WI38 (cell line): ENCODE data around the gene MEGF6.

Experiments
- H3K4me3 ChIP-seq: 2 replicates; pipeline ENCODE4 v1.5.1; 2011; ENCODE audit warnings: low read depth, mild to moderate bottlenecking, control low read depth, low read length
- TF ChIP-seq, protein P1 (sequence below): IDR thresholded peaks from 2 replicates; pipeline ENCODE4 v1.5.1; 2012; ENCODE audit warnings: low read depth, mild to moderate bottlenecking, control low read depth, low read length

The MEGF6 gene, protein sequence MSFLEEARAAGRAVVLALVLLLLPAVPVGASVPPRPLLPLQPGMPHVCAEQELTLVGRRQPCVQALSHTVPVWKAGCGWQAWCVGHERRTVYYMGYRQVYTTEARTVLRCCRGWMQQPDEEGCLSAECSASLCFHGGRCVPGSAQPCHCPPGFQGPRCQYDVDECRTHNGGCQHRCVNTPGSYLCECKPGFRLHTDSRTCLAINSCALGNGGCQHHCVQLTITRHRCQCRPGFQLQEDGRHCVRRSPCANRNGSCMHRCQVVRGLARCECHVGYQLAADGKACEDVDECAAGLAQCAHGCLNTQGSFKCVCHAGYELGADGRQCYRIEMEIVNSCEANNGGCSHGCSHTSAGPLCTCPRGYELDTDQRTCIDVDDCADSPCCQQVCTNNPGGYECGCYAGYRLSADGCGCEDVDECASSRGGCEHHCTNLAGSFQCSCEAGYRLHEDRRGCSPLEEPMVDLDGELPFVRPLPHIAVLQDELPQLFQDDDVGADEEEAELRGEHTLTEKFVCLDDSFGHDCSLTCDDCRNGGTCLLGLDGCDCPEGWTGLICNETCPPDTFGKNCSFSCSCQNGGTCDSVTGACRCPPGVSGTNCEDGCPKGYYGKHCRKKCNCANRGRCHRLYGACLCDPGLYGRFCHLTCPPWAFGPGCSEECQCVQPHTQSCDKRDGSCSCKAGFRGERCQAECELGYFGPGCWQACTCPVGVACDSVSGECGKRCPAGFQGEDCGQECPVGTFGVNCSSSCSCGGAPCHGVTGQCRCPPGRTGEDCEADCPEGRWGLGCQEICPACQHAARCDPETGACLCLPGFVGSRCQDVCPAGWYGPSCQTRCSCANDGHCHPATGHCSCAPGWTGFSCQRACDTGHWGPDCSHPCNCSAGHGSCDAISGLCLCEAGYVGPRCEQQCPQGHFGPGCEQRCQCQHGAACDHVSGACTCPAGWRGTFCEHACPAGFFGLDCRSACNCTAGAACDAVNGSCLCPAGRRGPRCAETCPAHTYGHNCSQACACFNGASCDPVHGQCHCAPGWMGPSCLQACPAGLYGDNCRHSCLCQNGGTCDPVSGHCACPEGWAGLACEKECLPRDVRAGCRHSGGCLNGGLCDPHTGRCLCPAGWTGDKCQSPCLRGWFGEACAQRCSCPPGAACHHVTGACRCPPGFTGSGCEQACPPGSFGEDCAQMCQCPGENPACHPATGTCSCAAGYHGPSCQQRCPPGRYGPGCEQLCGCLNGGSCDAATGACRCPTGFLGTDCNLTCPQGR (N-terminal part only)

DNA sequence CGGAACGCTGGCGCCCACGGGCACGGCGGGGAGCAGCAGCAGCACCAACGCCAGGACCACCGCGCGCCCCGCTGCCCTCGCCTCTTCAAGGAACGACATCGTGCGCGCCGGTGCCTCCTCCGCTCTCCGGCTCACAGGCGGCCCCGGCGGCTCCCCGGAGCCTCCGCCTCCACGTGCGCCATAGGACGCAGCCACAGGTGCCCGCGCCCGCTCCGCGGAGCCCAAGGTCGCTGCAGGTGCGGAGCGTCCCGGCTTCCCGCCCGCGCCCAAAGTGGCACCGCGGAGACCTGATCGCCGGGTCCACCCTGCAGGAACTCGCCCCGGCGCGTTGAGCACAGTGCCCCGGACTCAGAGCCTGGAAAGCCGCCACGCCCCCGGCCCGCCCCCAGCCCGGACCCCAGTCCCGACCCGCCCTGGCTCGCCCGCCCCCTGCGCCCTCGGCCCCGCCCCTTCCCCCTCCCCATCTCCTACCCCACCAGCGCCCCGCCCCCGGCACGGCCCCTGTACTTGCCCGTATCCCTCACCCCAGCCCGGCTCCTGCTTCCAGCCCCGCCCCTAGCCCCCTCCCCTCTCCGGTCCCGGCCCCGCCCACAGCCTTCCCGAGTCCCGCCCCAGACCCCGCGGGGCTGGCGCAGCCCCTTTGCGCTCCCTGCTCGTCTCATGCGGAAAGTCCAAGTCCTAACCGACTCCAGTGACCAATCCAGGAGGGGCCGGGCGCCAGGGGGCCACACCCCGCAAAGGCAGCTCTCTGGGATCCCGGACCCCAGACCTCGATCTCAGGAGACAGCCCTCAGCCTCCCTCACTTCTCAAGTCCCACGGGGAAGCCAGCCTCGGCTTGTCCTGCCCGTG is at the start of gene MEGF6:
Gene MEGF6, minus strand, starts transcription at position 339 of the 850 bp plus-strand sequence. Its CDS starts 240 bp downstream, at position 99.
- TF ChIP-seq, protein P1, sequence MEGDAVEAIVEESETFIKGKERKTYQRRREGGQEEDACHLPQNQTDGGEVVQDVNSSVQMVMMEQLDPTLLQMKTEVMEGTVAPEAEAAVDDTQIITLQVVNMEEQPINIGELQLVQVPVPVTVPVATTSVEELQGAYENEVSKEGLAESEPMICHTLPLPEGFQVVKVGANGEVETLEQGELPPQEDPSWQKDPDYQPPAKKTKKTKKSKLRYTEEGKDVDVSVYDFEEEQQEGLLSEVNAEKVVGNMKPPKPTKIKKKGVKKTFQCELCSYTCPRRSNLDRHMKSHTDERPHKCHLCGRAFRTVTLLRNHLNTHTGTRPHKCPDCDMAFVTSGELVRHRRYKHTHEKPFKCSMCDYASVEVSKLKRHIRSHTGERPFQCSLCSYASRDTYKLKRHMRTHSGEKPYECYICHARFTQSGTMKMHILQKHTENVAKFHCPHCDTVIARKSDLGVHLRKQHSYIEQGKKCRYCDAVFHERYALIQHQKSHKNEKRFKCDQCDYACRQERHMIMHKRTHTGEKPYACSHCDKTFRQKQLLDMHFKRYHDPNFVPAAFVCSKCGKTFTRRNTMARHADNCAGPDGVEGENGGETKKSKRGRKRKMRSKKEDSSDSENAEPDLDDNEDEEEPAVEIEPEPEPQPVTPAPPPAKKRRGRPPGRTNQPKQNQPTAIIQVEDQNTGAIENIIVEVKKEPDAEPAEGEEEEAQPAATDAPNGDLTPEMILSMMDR = no peak
- H3K4me3 ChIP-seq = no peak within 1 kb of the TSS

DNA sequence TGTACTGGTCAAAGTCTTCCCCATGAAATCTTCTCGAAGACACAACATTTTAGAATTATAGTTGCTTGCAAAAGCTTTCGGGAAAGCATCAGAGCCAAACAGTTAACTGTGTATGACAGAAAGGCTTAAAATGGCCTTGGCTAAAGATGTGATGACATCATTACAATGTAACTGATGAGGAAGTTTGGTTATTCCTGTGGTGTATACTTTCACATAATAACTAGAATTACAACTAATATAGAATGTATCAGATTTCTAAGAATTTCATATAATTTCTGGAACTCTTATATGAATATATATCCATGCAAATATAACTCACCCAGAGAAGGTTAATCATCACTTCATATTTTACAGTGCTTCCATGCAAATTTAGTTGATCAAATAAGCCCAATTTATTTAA is 49.4 kb upstream of the MEGF6 start:
- no peak overlapping the region for H3K4me3 ChIP-seq
- TF ChIP-seq, protein P1 = no peak

DNA sequence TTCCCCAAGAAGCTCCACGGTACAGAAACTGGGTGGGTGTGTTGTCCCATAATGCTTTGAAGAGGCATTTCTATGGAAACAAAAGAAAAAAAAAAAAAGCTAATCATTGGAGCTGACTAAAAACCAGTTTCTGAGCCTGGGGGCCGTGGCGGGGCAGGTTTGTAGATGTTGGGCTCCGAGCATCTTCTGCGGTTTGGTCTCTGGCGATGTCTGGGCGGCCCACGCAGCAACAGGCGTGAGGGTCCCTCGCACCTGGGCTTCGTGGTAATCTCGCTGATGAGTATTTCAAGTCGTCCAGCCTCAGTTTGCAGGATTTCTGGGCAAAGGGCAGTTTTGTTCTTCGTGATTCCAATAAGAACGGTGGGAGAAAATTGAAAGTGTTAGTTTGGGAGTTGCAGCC is 47.8 kb upstream of the MEGF6 start:
- TF ChIP-seq, protein P1 = no peak
- H3K4me3 ChIP-seq = no peak overlapping the region

DNA sequence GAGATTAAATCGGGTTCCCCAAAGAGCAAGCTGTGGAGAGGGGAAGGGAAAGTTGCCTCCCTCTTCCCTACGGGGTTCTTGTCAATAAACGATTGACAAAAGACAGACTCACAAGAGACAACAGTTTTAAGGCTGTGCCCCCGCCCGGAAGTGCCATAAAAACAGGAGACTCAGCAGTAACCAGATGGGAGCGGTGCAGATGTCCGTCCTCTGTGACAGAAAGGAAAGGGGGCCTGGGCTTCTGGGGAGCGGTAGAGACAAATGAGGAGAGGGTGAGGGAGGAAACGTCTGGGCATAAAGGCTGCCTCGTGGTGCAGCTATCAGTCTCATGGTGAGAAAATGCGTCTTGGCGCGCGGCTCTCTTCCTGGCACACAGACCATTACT is 46.9 kb upstream of the MEGF6 start:
- no peak overlapping the region for H3K4me3 ChIP-seq
- TF ChIP-seq, protein P1 = no peak

DNA sequence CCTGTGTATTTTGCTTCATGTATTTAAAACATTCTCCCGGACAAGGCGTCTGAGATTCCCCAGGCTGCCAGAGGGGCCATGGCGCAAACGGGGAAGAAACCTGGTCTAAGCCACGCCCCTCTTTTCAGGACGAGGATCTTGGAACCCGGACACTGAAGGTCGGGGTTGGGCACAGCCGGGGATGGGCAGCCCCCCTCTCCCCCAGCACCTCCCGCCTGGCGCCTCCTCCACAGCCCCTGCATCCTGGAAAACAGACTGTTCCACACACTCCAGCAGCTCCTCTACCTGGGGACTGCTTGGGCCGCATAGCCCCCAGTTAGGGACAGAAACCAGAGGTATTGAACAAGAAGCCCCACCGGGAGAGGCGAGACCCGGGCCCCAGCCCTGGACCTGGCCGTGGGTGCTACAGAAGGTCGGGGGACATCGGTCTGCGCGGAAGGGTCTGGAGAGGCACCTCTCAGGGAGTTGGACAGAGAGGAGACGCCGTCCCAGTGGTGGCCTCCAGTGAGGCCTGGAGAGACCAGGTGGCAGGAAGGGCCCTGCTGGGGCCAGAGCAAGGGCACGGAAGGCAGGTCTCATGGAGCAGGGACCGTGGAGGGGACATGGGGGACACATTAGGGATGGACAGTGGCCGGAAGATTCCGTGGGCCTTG is 46.4 kb upstream of the MEGF6 start:
- TF ChIP-seq, protein P1 = no peak
- no peak overlapping the region for H3K4me3 ChIP-seq

DNA sequence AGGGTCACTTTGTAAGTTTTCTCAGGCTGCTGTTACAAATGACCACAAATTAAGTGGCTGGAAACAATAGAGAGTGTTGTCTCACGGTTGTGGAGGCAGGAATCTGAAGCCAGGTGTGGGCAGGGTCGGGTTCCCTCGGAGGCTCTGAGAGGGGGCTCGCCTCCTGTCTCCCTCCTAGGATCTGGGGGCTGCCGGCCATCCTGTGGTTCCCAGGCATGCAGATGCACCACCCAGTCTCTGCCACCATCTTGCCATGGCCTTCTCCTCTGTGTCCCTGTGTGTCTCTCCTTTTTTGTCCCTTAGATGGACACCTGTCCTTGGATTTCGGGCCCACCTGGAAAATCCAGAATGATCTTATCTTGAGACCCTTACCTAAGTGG is 45.8 kb upstream of the MEGF6 start:
- H3K4me3 ChIP-seq = no peak overlapping the region
- TF ChIP-seq, protein P1 = no peak
